AG04449 (cell line): Measurements from ENCODE around the gene IQCE.

Experiments
- CTCF ChIA-PET: fragments of 350-600 bp; formaldehyde crosslinking; extraction: SDS; loops from one replicate; lab custom pipeline; 2021; ENCODE audit warnings: antibody characterized with exemption; lab: Yijun Ruan, JAX
- POLR2A ChIA-PET: fragments of 400-600, 350-600 bp; formaldehyde crosslinking; extraction: SDS; loops from one replicate; lab custom pipeline; 2020; ENCODE audit warnings: antibody characterized with exemption, inconsistent platforms; lab: Yijun Ruan, JAX
- DNase-seq: peaks from one replicate; pipeline ENCODE4 v3.0.0-alpha.2; 2010; ENCODE audit warnings: low read depth, low spot score
- H3K4me3 ChIP-seq: 2 replicates; pipeline ENCODE4 v1.5.1; 2011; ENCODE audit warnings: low read depth, mild to moderate bottlenecking, control low read depth, low read length
- TF ChIP-seq, protein P1 (sequence below): IDR thresholded peaks from one replicate; pipeline ENCODE4 v1.5.1; 2011; ENCODE audit warnings: mild to moderate bottlenecking, moderate library complexity, low read length, control low read depth, inconsistent platforms; ENCODE audit not compliant: insufficient read depth; ENCODE audit errors: missing control alignments

Gene IQCE

DNA sequence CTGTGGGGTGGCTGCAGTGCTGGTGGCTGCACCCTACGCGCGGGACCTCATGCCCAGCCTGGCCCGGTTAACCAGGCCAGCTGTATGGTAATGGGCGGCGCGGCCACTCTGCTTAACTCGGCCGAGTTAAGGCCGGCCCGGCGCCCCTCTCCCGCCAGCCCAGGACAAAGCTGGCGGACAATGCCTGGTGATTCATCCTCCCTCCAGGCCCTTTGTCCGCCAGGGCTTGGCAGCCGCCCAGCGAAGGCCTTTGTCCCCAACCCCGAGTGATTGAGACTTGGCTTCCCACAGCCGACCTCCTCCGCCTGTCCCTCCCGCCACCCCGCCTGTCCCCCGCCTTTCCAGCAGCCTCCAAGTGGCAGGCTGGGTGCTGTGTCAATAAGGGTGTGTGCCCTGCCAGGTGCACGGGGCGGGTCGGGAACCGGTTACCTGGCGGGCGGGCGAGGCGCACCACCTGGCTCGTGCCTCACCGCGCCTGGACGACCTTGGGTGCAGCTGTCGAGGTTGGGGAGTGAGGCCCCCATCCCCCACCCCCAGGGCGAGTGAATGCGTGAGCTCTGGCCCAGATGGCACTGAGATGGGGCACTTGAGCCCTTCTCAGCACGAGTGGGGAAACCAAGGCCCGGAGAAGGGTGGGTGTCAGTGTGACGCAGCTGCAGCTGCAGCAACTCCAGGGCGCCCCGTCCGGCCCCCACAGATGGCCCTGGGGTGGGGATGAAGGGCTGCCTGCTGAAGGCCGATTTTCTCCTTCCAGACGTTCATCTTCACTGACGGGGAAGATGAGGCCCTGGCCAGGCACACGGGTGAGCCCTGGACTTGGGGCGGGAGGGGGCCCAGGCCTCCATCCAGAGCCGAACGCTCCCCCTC lies 34.6 kb upstream of the IQCE start:
- ChIA-PET POLR2A (no interaction called here), CTCF (interaction anchor here (1.6 kb wide), 1 partner anchor 55 kb away, joined by 4 read pairs; no protein-coding TSS in a partner anchor)
- TF ChIP-seq, protein P1, sequence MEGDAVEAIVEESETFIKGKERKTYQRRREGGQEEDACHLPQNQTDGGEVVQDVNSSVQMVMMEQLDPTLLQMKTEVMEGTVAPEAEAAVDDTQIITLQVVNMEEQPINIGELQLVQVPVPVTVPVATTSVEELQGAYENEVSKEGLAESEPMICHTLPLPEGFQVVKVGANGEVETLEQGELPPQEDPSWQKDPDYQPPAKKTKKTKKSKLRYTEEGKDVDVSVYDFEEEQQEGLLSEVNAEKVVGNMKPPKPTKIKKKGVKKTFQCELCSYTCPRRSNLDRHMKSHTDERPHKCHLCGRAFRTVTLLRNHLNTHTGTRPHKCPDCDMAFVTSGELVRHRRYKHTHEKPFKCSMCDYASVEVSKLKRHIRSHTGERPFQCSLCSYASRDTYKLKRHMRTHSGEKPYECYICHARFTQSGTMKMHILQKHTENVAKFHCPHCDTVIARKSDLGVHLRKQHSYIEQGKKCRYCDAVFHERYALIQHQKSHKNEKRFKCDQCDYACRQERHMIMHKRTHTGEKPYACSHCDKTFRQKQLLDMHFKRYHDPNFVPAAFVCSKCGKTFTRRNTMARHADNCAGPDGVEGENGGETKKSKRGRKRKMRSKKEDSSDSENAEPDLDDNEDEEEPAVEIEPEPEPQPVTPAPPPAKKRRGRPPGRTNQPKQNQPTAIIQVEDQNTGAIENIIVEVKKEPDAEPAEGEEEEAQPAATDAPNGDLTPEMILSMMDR: no peak
- no peak for DNase-seq
- no peak overlapping the region for H3K4me3 ChIP-seq

DNA sequence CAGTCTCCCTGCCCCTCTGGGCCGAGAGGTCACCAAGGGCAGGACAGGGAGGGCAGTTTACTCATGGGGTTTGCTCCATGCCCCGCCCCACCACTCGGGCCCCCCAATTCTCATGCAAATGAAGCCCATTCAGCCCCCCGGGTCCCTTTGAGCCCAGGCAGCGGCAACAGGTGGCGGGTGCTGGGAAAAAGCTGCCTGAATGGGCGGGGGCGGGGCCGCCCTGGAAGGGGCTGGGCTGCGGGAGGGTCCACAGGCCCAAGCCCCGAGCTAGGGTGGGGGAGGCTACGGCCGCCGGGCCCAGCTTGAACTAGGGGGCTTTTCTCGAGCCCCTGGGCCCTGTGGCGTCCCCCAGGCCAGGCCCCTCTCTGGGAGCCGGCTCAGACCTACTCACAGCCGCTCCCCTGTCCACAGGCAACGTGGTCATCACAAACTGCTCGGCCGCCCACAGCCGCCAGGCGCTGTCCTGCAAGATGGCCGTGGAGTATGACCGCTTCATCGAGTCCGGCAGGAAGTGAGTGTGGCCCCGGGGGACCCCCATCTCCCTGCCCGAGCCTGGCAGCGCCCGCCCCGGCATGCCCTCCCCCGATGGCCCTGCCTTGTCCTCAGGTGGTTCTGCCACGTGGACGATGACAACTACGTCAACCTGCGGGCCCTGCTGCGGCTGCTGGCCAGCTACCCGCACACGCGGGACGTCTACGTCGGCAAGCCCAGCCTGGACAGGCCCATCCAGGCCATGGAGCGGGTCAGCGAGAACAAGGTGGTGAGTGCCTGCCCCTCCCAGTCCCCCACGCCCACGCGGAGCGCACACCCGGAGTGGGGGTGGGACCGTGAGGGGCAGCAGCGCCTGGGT lies 33.7 kb upstream of the IQCE start:
- H3K4me3 ChIP-seq: no peak overlapping the region
- CTCF ChIA-PET: interaction anchor here (1.6 kb wide), 1 partner anchor 55 kb away, joined by 4 read pairs; no protein-coding TSS in a partner anchor
- no peak for DNase-seq
- TF ChIP-seq, protein P1: no peak
- POLR2A ChIA-PET: no interaction called here

DNA sequence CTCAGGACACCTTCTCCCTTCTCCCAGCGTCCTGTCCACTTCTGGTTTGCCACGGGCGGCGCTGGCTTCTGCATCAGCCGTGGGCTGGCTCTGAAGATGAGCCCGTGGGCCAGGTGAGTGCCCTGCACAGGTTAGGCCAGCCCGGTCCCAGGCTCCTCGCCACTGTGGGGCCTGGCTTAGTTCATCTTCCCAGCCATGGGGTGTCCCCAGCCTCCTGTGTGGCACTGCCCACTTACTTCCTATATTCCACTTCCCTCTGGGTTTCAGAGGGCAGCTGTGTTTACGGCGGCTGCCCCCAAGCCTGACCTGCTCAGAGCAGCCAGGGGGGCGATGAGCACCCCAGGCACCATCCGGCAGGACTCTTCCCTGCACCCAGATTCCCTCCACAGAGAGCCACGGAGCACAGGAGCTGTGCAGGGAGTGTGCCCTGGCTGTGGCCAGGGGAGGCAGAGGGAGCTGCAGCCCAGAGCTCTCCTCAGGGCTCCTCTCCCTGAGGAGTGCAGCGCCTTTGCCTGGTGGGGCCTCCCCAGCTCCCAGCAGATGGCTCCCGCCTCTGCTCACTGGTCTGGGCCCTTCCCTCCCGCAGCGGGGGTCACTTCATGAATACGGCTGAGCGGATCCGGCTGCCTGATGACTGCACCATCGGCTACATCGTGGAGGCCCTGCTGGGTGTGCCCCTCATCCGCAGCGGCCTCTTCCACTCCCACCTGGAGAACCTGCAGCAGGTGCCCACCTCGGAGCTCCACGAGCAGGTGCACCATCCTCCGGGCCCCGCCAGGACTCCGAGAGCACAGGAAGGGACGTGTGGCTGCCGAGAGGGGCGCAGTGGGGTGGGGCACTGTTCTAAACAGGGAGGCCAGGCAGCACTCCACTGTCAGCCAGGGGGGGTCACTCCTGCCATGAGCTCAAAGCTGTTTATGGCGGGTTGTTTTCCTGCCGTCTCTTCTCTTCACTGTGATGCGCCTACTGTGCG lies 32.8 kb upstream of the IQCE start:
- H3K4me3 ChIP-seq: no peak overlapping the region
- TF ChIP-seq, protein P1: no peak
- no peak for DNase-seq
- POLR2A ChIA-PET: interaction anchor here (0.7 kb wide), 1 partner anchor 26 kb away, joined by 3 read pairs; no protein-coding TSS in a partner anchor
- CTCF ChIA-PET: interaction anchor here (0.8 kb wide), 1 partner anchor 15 kb away, joined by 3 read pairs; no protein-coding TSS in a partner anchor

DNA sequence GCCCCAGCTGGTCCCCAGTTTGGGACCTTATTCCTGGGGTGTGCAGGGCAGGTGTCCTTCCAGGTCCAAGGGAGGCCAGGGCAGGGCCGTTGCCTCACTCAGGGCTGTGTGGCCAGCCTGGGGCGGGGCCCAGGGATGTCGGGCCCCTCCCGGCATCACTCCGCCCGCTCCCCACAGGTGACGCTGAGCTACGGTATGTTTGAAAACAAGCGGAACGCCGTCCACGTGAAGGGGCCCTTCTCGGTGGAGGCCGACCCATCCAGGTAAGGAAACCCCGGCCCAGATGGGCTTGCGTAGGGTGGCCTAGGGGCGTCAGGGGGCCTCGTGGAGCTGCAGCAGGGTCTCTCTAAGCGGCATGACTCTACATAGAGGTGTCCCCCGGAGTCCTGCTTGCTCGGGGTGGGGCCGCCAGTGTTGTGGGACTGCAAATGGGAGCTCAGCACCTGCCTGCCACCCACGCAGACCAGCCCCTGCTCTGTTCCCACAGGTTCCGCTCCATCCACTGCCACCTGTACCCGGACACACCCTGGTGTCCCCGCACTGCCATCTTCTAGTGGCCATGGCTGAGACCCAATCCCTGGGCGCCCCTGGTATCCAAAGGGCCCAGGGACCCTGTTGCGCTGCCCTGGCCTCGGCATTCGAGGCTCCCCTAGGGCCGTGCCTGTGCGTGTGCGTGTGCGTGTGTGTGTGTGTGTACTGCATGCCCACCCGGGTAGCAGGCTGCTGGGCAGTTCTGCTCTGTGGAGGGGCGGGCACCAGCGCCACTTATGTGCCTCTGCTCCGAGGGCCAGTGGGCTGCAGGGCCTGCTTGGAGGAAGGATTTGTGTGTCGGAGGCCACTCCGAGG lies 31.9 kb upstream of the IQCE start:
- TF ChIP-seq, protein P1: no peak
- ChIA-PET CTCF (interaction anchor here (0.9 to 1.1 kb wide), 2 partner anchors 49 to 75 kb away, joined by 3 to 4 read pairs; no protein-coding TSS in a partner anchor), POLR2A (interaction anchor here (0.7 to 1.7 kb wide), 2 partner anchors 10 to 25 kb away, joined by 3 to 5 read pairs; no protein-coding TSS in a partner anchor)
- DNase-seq: no peak
- no peak overlapping the region for H3K4me3 ChIP-seq
